ENCODE data around the gene LMNA. TPM values are rescaled to one million over a fixed set of nuclear protein-coding genes. Genes with fewer than 3 reads are reported as not detected.
A peak's percentile ranks its signal among the peaks of the same experiment; 100 is the strongest.

Gene LMNA
- total RNA-seq, 1 donor from 2014 or later: 252 TPM

DNA sequence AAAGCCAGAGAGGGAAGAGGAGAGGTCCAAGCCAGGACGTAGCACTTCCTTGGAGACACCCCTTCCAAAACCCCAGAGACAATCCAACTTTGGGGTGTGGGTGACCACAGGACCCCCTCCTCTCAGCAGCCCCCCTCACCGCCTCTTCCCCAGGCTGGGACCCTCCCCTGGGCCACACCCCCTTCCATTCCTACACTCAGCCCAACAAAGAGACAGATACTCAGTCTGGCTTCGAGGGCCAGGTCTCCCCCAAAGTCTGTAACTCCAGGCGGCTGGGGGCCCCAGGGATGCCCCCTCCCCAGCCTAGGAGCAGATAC lies 33.7 kb upstream of the LMNA start:
- ATAC-seq (no peak), DNase-seq (no peak)
- intact Hi-C loops (cut with micrococcal nuclease): no loop called here

DNA sequence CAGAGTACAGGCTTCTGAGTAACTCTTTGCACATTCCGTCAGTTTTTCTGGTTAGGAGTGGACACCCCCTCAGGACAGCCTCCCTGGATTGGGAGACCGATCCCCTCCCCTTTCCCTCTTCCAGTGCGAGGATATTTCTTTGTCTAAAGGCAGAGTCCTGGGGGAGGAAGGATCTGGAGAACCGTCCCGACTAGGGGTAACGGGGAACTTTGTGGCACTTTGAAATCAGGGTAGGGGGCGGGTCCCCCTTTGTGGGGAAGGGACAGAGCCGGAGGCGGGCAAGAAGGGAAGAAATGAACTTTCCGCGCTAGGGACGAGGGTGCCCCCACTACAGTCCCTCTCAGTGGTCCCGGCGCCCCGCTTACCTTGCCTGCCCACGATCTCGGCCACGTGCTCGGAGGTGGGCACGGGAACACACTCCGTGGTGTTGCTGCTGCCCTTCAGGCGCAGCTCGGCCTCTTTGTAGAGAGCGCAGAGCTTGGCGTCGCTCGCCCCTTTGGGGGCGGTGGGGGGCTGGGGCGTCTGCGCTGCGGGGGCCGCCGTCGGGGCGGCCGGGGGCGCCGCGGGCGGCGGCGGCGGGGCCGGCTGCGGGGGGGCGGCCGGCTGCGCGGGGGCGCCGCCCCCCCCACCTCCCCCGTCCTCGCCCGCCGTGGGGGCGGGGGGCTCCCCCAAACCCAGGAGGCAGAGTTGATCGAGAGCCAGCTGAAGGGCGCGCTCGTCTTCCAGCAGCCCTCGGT lies 33.2 kb upstream of the LMNA start:
- no peak for ATAC-seq
- no peak for DNase-seq
- intact Hi-C loops (cut with micrococcal nuclease): no loop called here

DNA sequence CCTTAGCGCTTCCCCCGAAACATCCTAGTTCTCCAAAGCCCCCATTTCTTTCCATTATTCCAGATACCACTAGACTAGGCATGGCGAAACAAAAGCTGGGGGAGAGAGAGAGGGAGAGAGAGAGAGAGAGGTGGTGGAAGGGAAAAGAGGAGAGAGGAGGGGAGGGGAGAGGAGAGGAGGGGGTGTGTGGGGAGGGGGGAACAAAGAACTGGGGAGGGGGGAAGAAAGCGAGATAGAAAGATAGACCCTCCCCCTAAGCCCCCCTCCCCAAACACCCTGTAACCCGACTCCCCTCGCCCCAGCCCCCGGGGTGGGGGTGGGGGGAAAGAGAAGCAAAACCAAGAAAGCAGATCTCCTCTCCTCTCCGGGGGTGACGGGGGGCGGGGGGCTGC lies 32.6 kb upstream of the LMNA start:
- ATAC-seq: no peak
- DNase-seq: no peak
- intact Hi-C loops (cut with micrococcal nuclease): no loop called here

DNA sequence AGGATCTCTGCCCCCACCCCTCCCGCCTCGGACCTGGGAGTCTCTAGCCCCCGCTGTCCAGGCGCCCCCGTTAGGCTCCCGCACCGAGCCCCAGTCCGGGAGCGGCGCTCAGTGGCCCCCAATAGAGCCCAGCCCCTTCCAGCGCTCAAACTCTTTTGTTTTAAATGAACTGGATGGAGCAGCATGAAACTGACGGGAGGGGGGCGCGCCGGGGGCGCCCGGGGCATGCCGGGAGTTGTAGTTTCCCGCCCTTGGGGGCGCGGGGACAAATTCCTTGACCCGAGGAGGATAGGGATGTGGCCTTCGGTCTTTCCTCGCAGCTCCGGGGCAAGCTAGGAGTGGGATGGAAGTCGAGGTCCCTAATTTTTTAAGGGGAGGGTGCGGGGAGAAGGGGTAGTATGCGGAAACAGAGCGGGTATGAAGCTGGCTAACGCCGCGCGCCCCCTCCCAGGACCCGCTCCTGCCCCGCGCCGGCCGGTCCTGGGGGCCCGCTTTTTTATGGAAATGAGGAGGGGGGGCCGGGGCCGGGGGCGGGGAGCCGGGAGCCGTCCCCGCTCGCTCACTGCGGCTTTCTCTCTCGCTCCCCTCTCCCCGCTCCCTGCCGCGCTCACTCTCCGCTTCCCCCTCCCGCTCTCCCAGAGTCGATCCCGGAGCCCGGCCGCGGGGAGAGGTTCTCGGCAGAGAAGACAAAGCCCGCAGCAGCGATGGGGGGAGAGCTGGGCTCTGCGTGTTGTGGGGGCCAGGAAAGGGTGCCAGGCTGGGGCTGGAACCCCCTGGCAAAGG lies 32.0 kb upstream of the LMNA start, which contains the start of gene MEX3A:
Gene MEX3A, minus strand, starts transcription at position 157 of the 783 bp plus-strand sequence. CDS start 467 bp downstream, outside the sequence.
- ATAC-seq (peak; percentile 86), DNase-seq (peak; percentile 82)
- intact Hi-C loops (cut with micrococcal nuclease): no loop called here

DNA sequence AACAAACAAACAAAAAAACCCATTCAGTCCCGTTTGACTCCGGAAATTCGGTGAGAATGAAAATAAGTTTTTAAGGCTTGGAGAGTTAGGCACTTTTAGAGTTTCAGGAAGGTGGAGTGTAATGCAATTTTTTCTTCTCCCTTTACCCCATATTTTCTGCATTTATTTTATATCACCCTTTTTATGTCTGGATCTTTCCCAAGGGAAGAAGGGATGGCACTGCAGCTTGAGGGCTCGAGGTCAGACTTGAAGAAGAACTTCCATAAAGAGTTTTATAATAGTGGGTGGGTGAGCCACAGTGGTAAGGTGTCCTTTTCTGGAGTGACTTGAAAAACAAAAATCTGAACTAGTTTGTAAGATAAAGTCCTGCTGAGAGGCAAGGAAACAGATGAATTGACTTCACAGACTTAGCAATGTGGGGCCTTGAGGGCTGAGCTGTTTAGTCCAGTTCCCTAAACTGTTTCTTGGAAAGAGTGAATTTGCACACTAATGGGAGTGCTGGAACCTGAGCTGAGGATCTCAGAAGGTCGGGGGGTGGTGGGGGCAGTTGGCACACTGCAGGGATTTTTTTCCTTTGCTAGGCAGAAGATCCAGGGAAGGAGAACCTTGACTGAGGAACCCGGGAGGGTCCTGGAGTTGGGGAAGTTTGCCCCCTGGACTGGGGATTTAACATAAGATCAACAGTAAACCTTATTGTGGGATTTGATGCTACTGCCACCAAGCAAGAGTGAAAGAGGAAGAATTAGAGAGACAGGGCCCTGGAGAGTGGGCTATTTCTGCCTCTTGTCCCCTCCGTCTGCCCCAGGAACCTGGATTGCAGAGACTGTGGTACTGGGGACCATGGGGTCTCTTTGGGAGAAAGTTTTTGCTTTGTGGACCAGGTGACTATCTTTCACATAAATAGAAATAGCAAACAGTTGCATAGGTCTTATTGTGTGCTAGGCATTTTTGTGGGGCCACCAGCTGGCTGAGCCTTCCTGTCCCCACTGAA lies 30.4 kb upstream of the LMNA start:
- ATAC-seq: no peak
- intact Hi-C loops (cut with micrococcal nuclease): no loop called here
- no peak for DNase-seq

DNA sequence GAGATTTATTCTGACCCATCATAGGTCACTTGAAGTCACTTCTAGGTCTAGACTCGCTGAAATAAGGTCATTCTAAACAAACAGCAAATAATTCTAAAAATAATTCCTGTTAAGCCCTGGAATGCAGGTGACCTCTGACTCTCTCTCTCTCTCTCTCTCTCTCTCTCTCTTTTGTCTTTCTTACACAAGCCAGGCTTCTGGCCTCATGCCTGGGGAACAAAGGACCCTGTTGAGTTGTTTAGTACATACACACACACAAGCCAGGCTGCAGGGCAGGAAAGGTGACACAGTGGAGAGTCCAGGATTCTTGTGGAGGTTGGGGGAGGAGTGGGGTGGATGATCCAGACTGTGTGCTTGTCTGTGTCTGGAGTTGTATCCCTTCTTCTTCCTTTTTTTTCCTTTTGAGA lies 28.3 kb upstream of the LMNA start:
- DNase-seq (peak; percentile 67), ATAC-seq (peak; percentile 56)
- intact Hi-C loops (cut with micrococcal nuclease): no loop called here

DNA sequence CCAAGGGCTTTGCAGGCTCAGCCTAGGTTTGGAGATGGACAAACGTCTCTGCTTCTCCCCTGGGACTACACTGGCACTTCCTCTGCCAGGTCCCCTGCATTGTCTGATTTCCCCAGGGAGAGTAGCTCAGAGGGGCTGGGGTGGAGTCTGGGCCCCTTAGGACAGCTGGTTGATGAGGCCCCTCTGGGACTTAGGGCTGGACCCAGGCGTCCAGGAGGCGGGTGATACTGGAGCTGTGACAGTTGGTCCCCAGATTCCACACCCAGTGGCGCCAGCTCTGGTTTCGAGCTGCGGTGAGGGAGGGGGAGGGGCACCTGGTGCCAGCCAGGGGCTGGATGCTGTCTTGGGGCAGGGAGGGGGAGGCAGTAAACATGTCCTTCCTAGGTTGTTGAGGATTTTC lies 24.8 kb upstream of the LMNA start:
- intact Hi-C loops (cut with micrococcal nuclease): no loop called here
- no peak for ATAC-seq
- DNase-seq: no peak

DNA sequence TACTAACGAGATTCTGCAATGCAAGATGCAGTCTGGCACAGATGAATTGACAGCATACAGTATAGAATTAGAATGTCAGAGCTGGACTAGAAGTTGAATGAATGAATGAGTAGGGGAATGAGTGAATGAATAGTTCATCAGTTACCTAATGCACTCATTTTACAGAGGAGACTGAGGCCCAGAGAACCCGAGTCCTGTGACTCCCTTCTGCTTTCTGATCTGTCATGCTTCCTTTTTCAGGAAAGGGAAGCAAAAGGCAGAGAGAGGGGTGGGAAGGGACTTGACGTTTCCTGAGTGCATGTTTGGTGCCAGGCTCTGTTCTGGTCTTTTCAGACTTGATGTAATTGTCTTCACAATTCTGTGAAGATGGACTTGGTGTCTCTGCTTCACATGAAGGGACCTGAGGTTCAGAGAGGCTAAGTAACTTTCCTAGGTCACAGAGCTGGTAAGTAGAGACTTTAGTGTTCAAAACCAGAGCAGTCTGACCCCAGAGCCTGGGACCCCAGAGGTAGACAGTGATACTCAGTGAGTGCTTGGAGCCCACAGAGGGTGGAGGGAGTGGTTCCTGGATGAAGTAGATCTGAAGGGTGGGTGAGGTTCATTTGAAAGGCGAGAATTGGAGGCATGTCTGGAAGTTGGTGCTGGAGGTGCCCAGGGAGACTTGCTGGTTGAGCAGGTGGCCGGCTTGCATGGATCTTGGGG lies 24.2 kb upstream of the LMNA start:
- DNase-seq (no peak), ATAC-seq (peak; percentile 22)
- intact Hi-C loops (cut with micrococcal nuclease): no loop called here

DNA sequence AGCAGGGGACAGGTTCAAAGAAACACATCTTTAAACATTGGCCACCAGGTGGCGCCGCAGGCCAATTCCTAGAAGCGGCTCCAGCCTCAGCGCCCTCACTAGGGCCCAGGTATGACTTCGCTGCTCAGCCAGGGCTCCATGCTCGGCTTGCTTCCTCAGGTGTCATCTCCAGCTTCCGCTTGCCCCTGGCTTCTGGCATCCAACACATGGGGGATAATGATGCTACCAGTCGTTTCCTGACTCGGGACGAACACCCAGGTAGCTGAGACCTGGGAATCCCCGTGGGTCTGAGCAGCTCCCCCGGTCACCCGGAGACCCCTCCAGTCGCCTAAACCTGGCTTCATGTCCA lies 23.7 kb upstream of the LMNA start:
- peak; percentile 89 for DNase-seq
- peak; percentile 79 for ATAC-seq
- intact Hi-C loops (cut with micrococcal nuclease): no loop called here

DNA sequence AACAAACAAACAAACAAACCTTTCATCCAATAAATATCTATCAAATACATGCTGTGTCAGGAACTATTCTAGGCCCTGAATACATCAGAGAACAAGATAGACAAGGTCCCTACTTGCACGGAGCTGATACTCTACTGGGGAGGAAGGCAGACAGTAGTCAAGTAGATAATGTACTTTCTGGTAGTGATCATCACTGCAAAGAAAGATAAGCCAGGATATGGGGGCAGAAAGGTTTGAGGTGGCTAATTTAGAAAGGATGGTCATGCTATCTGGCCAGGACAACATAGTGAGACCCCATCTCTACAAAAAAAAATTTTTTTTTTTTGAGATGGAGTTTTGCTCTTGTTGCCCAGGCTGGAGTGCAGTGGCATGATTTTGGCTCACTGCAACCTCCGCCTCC lies 22.9 kb upstream of the LMNA start:
- DNase-seq (no peak), ATAC-seq (no peak)
- intact Hi-C loops (cut with micrococcal nuclease): no loop called here

DNA sequence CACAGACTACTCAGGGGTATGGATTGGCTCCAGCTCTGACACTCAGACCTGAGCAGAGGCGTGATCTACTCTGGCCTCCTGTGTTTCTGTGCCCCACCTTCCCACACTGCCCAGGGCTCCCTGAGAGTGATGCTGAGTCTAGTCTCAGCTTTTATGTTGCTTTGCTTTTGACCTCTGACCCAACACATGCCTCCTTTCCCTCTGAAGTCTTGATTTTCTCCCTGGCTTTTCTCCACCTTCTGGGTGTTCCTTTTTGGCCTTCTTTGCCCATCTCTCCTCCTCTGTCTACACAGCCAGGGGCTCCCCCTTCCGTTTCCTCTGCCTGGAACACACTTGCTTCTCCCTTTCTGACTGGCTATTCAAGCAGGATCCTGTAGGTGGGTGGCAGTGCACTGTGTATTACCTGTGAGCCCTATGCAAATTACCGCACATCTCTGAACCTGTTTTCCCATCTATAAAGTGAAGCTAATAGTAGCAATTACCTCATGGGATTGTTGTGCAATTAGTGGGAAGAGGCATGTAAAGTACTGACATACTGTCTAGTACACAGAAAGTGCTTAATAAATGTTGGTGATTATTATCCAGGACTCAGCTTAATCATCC lies 18.5 kb upstream of the LMNA start:
- intact Hi-C loops (cut with micrococcal nuclease): loop anchor here (2.0 kb wide), 1 partner anchor 35 kb away; no protein-coding TSS in a partner anchor
- no peak for ATAC-seq
- DNase-seq: no peak

DNA sequence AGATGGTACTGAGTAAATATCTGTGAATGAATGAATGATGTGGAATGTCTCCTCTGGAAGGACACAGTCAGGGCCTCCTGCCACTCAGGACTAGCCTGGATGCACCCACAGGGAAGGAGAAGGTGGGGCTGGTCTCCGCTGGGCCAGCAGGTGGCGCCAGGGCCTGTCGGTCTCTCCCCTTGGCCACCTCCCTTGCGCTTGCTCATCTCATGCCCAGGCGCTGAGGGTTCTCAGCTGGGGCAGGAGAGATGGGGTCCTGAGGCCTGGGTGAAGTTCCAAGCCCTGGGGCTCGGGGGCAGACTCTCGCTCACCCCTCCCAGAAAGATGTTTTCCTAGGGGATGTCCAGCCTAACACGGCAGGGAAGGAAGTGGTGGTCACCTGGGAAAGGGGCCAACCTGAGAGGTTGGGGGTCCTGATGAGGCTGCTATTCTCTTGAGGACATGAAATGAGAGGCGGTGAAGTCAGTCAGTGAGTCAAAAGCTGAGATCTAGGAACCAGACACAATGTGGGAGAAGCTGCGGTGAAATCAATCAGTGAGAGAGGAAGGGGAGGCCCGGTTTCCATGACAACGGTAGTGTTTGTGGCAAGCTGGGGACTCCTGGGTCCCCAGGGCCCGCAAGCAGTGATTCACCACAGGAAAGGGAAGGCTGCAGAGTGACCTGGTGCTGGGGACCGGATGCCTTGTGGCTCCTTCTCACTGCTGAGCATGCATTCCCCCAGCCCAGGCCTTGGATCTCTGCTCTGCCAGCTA lies 17.7 kb upstream of the LMNA start:
- peak; percentile 95 for DNase-seq
- peak; percentile 97 for ATAC-seq
- intact Hi-C loops (cut with micrococcal nuclease): loop anchor here (2.0 kb wide), 1 partner anchor 34 kb away; no protein-coding TSS in a partner anchor

DNA sequence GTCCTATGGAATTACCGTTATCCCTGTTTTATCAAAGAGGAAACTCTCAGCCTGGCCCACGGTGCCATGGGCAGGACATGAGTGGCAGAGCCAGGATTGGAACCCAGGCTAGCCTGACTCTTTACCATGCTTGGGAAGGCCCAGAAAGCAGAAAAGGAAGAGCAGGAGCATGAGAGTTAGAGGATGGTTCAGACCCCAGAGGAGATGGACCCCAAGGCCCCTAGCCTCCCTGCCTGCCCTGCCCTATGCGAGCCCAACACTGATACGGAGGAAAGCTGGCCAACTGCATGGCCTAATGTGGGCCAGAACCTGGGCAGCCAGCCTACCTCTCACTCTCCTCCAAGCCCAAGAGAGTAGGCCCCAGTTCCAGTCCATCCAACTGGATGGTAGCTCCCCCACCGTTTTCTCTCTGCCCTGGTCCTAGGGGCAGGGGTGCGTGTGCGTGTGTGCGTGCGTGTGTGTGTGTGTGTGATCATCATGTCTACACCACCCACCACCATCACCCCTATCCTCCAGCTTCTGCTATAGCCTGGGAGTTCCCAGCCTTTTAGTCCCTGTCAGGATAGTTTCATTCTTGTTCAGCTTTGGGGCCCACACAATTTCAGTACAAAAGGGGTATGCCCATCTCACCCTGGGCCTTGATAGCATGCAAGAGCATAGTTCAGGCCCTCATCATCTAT lies 16.9 kb upstream of the LMNA start:
- intact Hi-C loops (cut with micrococcal nuclease): loop anchor here (2.0 kb wide), 1 partner anchor 33 kb away; no protein-coding TSS in a partner anchor
- ATAC-seq (no peak), DNase-seq (no peak)

DNA sequence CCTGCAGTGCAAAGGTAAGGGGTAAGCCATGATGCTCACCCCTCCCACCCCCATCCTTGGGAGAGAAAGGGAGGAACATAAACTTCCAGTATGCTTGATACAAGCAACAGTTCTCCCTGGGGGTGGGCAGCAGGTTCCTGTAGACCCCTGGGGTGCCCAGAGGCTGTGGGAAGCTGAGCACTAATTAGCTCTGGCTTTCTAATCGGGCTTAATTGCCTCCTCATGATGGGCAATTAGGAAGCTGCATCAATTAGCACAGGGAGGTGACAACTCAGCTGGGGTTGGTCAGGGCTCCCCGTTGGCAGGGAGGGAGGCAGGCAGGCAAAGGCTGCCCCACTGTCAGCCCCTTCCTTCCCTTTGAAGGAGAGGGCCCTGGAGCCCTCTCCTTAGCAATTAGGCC lies 15.7 kb upstream of the LMNA start:
- no peak for ATAC-seq
- intact Hi-C loops (cut with micrococcal nuclease): no loop called here
- no peak for DNase-seq

DNA sequence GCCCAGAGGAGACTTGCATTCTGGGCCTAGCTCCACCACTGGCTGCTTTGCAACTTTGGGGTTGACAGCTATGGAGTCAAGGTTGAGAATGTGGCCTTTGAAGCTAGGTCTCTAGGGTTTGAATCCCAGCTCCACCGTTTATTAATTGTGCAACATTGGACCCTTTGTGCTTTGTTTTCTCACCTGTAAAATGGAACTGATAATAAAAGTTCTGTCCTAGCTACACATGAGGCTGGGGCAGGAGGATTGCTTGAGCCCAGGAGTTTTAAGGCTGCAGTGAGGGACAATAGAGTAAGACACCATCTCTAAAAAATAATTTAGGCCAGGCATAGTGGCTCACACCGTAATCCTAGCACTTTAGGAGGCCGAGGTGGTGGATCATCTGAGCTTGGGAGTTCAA lies 15.2 kb upstream of the LMNA start:
- DNase-seq: no peak
- intact Hi-C loops (cut with micrococcal nuclease): no loop called here
- ATAC-seq: no peak

DNA sequence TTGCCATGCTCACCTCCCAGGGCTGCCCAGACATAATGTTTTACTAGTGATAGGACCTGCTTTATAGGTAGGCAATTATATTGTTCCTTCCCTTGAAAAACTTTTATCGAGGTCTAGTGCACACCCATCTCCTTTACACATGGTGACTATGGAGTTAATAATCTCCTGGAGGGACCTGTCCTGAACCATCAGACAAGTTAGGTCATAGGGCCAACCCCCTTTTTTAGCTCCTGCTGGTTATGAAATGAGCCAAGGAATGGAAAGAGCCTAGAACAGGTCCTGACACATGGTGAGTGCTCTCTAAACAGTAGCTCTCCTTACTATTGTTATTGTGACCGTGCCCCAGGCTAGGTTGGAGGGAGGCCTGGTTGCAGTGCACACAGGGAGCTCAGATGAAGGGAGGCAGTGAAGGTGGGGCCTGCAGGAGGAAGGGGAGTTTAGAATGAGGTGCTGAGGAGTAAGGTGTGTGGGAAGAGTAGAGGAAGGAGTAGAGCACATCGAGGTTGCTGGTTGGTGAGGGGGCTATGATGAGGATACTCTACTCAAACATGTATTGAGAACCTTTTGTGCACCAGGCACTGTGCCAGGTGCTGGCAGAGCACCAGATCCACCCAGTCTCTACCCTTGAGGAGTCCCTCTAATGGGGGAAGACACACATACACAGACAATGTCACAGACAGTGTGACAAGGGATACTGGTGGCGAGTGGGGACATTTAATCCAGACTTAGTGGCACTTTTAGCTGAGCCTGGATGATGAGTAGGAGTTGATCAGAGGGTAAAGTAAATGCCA lies 14.1 kb upstream of the LMNA start:
- ATAC-seq (no peak), DNase-seq (no peak)
- intact Hi-C loops (cut with micrococcal nuclease): no loop called here

DNA sequence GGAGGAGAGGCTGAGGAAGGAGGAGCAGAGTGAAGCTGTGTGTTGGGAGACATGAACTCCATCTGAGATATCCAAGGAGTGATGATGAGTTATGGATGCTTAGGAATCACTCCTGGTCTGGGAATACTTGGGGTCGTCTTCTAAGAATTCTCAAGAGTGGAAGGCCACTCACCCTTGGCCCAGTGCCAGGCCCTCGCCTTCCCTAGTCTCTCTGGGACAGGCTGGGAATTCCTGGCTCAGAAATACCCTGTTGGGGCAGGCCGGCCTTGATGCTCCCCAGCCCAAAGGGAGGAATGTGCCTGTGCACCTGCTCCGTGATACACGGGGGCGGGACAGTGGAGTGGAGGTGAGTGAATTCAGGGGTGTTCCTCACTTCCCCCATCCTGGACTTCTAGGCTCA lies 12.6 kb upstream of the LMNA start:
- ATAC-seq (no peak), DNase-seq (peak; percentile 57)
- intact Hi-C loops (cut with micrococcal nuclease): no loop called here
